Activated CD4-positive, alpha-beta T cell treated with anti-CD3 and anti-CD28 coated beads, Interleukin-2, amount 50 U/mL, for 16 hours (primary cell): ENCODE results near the gene RTP3.

Experiments used
- DNase-seq: peaks from one replicate; pipeline ENCODE4 v3.0.0-alpha.2; 2020

RTP3 gene

GRCh38 chr3:46497556-46498265 lies at the start of gene RTP3:
TSS of gene RTP3 (plus strand) at chr3:46497976. CDS start at chr3:46498063, 87 bp downstream.
- no peak for DNase-seq

DNA sequence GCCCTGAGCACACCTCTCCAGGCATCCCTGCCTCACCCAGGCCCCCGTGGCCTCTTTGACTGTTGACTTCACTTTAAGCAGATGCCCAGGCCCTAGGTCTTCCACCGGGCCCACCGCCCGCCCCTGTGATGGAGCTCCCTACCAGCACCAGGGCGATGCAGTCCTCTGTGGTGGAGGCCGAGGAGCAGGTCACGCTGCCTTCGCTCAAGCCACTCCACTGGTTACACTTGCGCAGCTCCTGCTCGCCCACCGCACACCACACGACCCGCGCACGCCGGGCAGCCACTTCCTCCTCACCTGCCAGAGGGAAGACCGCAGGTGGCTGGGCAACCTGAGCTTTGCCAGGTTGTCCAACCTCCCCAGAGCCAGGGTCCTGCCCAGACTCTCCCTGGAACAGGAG lies 49.1 kb upstream of the RTP3 start:
- no peak for DNase-seq

GRCh38 chr3:46449755-46450552 lies 47.8 kb upstream of the RTP3 start:
- DNase-seq: no peak

- DNase-seq: no peak
Measured at GRCh38 chr3:46453526-46454208, 44.1 kb upstream of the RTP3 start.

DNA sequence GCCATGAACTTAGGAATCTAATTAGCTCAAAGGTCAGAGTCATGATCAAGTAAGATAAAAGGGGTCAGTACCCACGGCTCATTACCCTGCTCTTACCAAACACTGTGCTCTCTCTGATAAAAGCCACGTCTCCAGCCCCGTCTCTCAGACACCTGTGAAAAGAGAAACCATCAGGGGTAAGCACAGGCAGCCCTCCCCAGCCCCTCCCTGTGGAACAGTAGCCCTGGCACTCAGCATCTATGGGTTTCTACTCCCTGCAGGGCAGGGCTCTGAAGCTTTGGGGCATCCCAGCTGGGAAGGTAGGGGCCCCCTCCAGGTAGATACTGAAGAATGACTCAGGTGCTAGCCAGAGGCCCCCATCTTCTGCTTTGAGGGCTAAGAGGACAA lies 43.6 kb upstream of the RTP3 start:
- DNase-seq: no peak

DNA sequence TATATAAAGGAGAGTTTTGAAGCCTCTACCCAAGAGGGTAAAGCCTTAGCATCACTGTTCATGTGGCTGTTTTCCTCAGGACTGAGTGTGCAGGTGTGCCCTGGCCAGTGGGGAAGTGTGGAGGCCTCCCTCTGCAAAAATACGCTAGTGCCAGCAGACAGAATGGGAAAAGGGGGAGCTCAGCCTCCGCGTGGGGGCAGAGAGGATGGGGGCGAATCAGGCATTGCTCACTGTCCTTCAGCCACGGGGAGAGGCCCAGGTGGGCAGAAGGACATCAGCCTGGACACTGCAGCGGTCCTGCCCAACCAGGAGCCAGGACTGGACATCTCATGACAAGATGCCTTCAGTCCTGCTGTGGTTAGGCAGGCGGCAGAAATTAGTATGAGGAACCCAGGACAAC lies 43.2 kb upstream of the RTP3 start:
- no peak for DNase-seq

DNA sequence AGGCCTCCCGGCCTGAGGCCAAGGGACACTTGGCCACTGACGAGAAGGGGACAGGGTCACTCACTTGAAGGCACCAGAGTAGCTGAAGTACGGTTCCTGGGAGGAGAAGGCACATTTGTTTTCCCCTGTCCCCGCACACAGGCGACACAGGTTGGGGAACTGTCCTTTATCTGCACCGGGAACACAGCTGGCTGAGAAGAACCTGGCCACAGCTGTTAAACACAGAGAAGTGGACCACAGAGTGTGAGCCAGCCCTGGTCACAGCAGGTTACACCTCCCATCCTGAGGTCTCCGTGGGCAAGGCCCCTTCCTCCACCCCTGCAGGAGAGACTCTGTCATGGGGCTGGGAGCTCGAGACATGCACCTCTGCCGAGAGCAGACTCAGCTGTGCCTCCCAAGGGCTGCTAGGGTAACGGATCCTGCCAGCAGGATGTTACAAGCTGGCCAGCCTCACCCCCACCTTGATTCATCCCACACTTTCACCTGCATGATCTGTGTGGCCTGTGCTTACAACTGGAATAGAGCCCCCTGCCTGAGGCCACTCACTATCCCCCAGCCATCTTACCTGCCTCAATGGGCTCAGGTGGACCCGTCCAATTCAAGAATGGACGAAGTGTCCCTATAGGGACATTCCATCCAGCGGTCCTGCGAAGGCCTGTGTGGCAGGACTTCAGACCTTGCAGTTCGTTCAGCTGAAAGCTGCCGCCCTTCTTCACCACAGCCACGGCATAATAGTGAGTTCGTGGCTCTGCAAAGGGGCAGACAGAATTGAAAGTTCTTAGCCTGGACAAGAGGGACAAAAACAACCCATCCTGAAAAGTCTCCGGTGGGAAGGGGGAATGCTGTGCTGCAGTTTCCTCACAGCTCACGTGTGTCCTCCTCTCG lies 42.3 kb upstream of the RTP3 start:
- no peak for DNase-seq

DNA sequence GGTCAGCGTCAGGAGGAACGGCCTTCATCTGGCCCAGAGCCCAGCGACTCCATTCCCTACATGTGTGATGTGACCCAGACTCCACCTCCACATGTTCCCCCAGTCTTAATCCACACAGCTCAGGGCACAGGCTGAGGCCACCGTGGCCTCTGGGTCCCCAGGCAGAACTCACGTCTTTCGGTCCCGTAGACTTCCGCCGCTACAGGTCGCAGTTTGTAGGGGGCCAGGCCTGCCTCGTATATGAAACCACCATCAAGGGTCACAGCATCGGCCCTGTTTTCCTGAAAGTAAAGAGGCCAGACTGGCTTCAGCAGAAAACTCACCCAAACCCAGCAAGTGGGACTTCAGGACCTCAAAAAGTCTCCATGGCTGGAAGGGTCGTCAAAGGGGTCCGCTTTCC lies 41.7 kb upstream of the RTP3 start:
- DNase-seq: no peak

DNA sequence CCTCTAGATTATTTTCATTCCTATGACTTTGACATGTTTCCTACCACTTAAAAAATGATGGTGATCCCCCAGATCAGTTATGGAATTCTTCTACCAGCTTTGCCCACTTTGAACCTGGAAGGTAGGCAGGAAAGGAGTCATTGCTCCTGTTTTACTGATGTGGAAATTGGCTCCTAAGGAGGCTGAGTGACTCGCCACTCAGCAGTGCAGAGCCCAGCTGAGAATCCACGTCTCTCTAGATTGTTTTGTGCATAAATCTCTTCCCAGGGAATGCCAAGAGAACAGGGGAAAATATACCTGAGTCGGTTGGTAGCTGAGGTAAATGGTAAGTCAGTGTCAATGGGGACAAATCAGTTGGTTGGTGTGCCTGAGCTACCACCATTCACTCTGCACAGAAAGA lies 37.7 kb upstream of the RTP3 start:
- DNase-seq: no peak

DNA sequence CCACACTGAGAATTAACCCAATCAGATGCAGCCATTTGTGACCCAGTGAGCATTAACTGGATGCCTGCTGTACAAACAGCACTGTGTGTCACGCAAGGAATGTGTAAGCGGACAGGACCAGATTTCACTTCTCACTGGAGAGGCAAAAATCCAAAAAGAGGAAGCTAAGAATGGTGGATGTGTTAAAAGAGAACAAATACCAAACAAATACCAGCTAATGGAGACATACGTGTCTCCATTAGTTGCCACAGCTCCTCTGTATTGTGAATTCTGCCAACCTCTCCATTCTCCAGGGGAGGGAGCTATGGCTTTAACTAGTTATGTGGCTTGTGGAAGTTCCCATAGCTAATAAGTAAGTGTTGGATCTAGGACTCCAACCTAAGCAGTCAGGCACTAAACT lies 35.7 kb upstream of the RTP3 start:
- no peak for DNase-seq

- no peak for DNase-seq
Measured at GRCh38 chr3:46462511-46462910, 35.3 kb upstream of the RTP3 start.

DNA sequence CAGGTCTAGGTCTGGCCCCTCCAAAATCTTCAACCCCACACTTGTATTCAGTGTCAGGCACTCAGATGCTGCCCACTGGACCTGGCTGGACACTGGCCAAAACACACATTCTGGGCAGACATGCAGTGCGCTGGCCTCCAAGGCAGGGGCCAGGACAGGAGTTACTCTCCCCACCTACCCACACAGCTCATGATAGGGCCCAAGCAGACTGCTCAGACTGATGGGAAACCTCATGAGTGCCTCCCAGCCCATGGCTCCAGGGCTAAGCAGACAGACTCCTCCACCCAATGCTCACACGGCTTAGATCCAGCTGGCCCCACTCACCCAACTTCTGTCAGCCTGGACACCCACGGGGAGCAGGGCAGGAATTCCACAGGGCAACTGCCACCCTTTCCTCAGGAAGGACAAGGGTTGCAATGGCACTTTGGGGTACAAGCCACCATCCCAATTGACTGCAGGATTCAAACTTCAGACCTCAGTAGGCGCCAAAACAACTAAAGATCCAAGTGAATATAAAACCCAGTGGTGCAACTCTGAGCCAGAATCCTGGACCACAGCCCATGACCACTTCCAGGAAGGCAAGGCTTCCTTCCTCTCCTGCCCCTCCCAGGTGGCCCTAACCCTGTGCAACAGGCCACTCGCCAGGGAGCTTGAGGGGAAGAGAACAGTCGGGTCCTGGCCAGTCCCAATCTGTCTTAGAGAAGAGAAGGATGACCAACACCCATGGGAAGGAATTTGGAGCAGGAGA lies 34.5 kb upstream of the RTP3 start:
- no peak for DNase-seq

DNA sequence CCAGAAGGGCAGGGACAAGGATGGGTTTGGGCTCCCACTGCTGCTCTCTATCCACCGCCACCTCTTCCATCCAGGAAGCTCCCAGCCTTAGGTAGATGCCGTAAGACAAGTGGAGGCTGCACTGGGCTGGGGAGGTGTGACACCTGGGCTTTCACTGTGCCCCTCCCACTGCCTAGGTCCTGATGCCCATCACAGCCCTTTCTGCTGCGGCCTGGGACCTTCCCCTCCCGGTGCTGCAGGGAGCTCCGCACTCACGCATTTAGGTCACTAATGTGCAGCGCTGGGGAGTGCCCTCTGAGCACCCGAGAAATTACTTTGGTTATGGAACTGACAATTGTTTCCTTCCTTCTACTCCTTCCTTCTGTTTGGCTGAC lies 33.9 kb upstream of the RTP3 start:
- DNase-seq: no peak

- no peak for DNase-seq
Measured at GRCh38 chr3:46464326-46465195, 33.2 kb upstream of the RTP3 start, which contains the start of gene LTF. TSS of gene LTF (minus strand) at chr3:46464905. CDS start at chr3:46464867, 38 bp downstream.

DNA sequence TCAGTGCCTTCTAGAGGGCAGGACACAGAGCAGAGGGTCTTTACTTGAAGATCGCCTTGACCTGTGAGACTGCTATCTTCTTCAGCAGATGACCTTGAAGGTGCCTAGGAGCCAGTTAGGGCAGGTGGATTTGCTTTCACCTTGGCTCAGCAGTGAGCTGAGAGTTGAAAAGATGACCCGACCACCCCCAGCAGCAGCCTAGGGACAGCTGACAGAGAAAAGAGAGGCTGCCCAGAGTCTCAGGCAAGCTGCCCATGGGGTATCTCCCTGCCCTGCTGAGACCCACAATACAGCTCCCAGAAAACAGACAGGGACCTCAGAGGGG lies 32.6 kb upstream of the RTP3 start:
- DNase-seq: no peak

- no peak for DNase-seq
Measured at GRCh38 chr3:46466273-46466672, 31.5 kb upstream of the RTP3 start.

- no peak for DNase-seq
Measured at GRCh38 chr3:46466871-46467403, 30.8 kb upstream of the RTP3 start.

DNA sequence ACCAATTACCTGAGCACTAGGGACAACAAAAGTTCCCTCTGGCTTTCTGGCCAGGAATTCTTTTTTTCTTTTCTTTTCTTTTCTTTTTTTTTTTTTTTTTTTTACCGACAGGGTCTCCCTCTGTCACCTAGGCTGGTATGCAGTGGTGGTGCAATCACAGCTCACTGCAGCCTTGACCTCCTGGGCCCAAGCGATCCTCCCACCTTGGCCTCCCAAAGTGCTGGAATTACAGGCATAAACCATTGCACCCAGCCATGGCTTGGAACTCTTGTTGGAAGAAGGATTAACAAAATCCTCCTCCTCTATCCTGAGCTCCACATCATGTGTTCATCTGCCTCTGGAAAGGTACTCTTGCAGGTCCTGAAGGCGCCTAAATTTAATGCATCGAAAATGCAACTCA lies 30.2 kb upstream of the RTP3 start:
- DNase-seq: no peak

GRCh38 chr3:46468753-46469600 lies 28.8 kb upstream of the RTP3 start:
- DNase-seq: no peak
